IPS-20b (cell line): ENCODE data around the gene KCTD1.

Experiments used
- H3K27ac ChIP-seq: one replicate; pipeline ENCODE4 v1.5.1; 2013; ENCODE audit warnings: low read length
- H3K27me3 ChIP-seq: 2 replicates; pipeline ENCODE4 v1.6.1; 2013; ENCODE audit warnings: mild to moderate bottlenecking, low read length, inconsistent platforms; ENCODE audit not compliant: insufficient read depth
- H3K36me3 ChIP-seq: 2 replicates; pipeline ENCODE4 v1.6.1; 2013; ENCODE audit warnings: low read depth, mild to moderate bottlenecking, inconsistent platforms, low read length, moderate library complexity; ENCODE audit not compliant: insufficient read depth
- H3K4me1 ChIP-seq: 2 replicates; pipeline ENCODE4 v1.6.1; 2013; ENCODE audit warnings: mild to moderate bottlenecking, control low read depth, inconsistent platforms, low read length, moderate library complexity; ENCODE audit not compliant: insufficient read depth
- H3K4me3 ChIP-seq: 2 replicates; pipeline ENCODE4 v1.5.1; 2013; ENCODE audit warnings: mild to moderate bottlenecking, low read length, inconsistent platforms
- H3K9ac ChIP-seq: 2 replicates; pipeline ENCODE4 v1.6.1; 2013; ENCODE audit warnings: low read depth, mild to moderate bottlenecking, inconsistent platforms, low read length, moderate library complexity
- H3K9me3 ChIP-seq: 2 replicates; pipeline ENCODE4 v1.6.1; 2013; ENCODE audit warnings: mild to moderate bottlenecking, low read depth, low read length, inconsistent platforms; ENCODE audit not compliant: insufficient read depth

KCTD1 gene

GRCh38 chr18:26565514-26565913 lies 17.2 kb upstream of the KCTD1 start:
- Histone ChIP-seq H3K9me3 (no peaks in the 10 kb centered on the region), H3K4me1 (peaks cover 14% of the 10 kb centered on the region; the same call in 1 of the 2 replicates), H3K4me3 (no peak overlapping the region), H3K36me3 (no peaks in the 10 kb centered on the region), H3K27ac (no peak overlapping the region), H3K9ac (no peak overlapping the region), H3K27me3 (no peaks in the 10 kb centered on the region)

- Histone ChIP-seq H3K27ac (no peak overlapping the region), H3K9me3 (no peaks in the 10 kb centered on the region), H3K4me1 (peaks cover 6% of the 10 kb centered on the region; the same call in 1 of the 2 replicates), H3K36me3 (no peaks in the 10 kb centered on the region), H3K4me3 (no peak overlapping the region), H3K27me3 (no peaks in the 10 kb centered on the region), H3K9ac (no peak overlapping the region)
Observed at GRCh38 chr18:26563024-26563423, 14.7 kb upstream of the KCTD1 start.

GRCh38 chr18:26562568-26562967 lies 14.2 kb upstream of the KCTD1 start:
- Histone ChIP-seq H3K36me3 (no peaks in the 10 kb centered on the region), H3K27ac (no peak overlapping the region), H3K4me1 (peaks cover 6% of the 10 kb centered on the region; the same call in 1 of the 2 replicates), H3K9me3 (no peaks in the 10 kb centered on the region), H3K9ac (no peak overlapping the region), H3K4me3 (no peak overlapping the region), H3K27me3 (no peaks in the 10 kb centered on the region)

GRCh38 chr18:26561769-26562168 lies 13.4 kb upstream of the KCTD1 start:
- Histone ChIP-seq H3K27me3 (no peaks in the 10 kb centered on the region), H3K4me3 (no peak overlapping the region), H3K36me3 (no peaks in the 10 kb centered on the region), H3K27ac (no peak overlapping the region), H3K9ac (no peak overlapping the region), H3K4me1 (peaks cover 3% of the 10 kb centered on the region; the same call in 1 of the 2 replicates), H3K9me3 (no peaks in the 10 kb centered on the region)

- no peak overlapping the region for H3K4me3 ChIP-seq
- H3K27ac ChIP-seq: no peak overlapping the region
- no peak overlapping the region for H3K9ac ChIP-seq
- H3K4me1 ChIP-seq: no peaks in the 10 kb centered on the region; the same call in 1 of the 2 replicates
- no peaks in the 10 kb centered on the region for H3K36me3 ChIP-seq
- H3K27me3 ChIP-seq: peaks cover 32% of the 10 kb centered on the region
- H3K9me3 ChIP-seq: no peaks in the 10 kb centered on the region
Observed at GRCh38 chr18:26556573-26556972, 8.2 kb upstream of the KCTD1 start.

- Histone ChIP-seq H3K27ac (no peak overlapping the region), H3K4me3 (no peak overlapping the region), H3K27me3 (peaks cover 38% of the 10 kb centered on the region), H3K9ac (no peak overlapping the region), H3K9me3 (no peaks in the 10 kb centered on the region), H3K36me3 (no peaks in the 10 kb centered on the region), H3K4me1 (no peaks in the 10 kb centered on the region; the same call in 1 of the 2 replicates)
Observed at GRCh38 chr18:26555804-26556553, 7.6 kb upstream of the KCTD1 start.

- H3K36me3 ChIP-seq: no peaks in the 10 kb centered on the region
- no peaks in the 10 kb centered on the region for H3K9me3 ChIP-seq
- no peaks in the 10 kb centered on the region; the same call in 1 of the 2 replicates for H3K4me1 ChIP-seq
- no peak overlapping the region for H3K9ac ChIP-seq
- peaks cover 56% of the 10 kb centered on the region for H3K27me3 ChIP-seq
- H3K27ac ChIP-seq: no peak overlapping the region
- H3K4me3 ChIP-seq: no peak overlapping the region
Observed at GRCh38 chr18:26553943-26554342, 5.6 kb upstream of the KCTD1 start.

GRCh38 chr18:26551695-26552081 lies 3.3 kb upstream of the KCTD1 start:
- no peak overlapping the region for H3K9ac ChIP-seq
- H3K27ac ChIP-seq: no peak overlapping the region

GRCh38 chr18:26550998-26551694 lies 2.8 kb upstream of the KCTD1 start:
- H3K4me1 ChIP-seq: peaks cover 5% of the 10 kb centered on the region
- no peaks in the 10 kb centered on the region for H3K9me3 ChIP-seq
- H3K4me3 ChIP-seq: peak overlapping the region; percentile 81
- peaks cover 78% of the 10 kb centered on the region for H3K27me3 ChIP-seq
- H3K9ac ChIP-seq: peak overlapping the region; percentile 17; the same call in 1 of the 2 replicates
- no peak overlapping the region for H3K27ac ChIP-seq
- no peaks in the 10 kb centered on the region for H3K36me3 ChIP-seq

More at GRCh38 chr18:26551695-26552081, 3.3 kb upstream of the KCTD1 start:
- Histone ChIP-seq H3K4me3 (peak overlapping the region; percentile 81), H3K4me1 (no peaks in the 10 kb centered on the region; the same call in 1 of the 2 replicates), H3K27me3 (peaks cover 73% of the 10 kb centered on the region), H3K36me3 (no peaks in the 10 kb centered on the region), H3K9me3 (no peaks in the 10 kb centered on the region)

GRCh38 chr18:26549263-26550094 lies 1.1 kb upstream of the KCTD1 start:
- Histone ChIP-seq H3K4me1 (peaks cover 22% of the 10 kb centered on the region), H3K9ac (peak overlapping the region; percentile 27; the same call in 1 of the 2 replicates), H3K27me3 (peaks cover 88% of the 10 kb centered on the region), H3K36me3 (peaks cover 6% of the 10 kb centered on the region; the same call in 1 of the 2 replicates), H3K9me3 (no peaks in the 10 kb centered on the region), H3K4me3 (peak overlapping the region; percentile 81), H3K27ac (no peak overlapping the region)

GRCh38 chr18:26547646-26548414 lies 523 bp downstream of the KCTD1 start:
- Histone ChIP-seq H3K4me3 (peak overlapping the region; percentile 81), H3K27ac (no peak overlapping the region), H3K27me3 (peaks cover 72% of the 10 kb centered on the region), H3K4me1 (peaks cover 25% of the 10 kb centered on the region), H3K36me3 (peaks cover 6% of the 10 kb centered on the region; the same call in 1 of the 2 replicates), H3K9me3 (no peaks in the 10 kb centered on the region), H3K9ac (peak overlapping the region; percentile 72; the same call in 1 of the 2 replicates)
